Measurements from ENCODE around the gene ABCC8. TPM values are rescaled to one million over a fixed set of nuclear protein-coding genes. Genes with fewer than 3 reads are reported as not detected.

The ABCC8 gene
- total and polyA plus RNA-seq, 9 of the 15 experiments (the other 6 are each of a cell fraction or from before 2014, with no cell fraction given), result not detected

GRCh38 chr11:17353821-17354600 lies 122.6 kb downstream of the ABCC8 start (continued):
- TF ChIP-seq STAT6 (CRISPR knock-in tag; IDR thresholded peaks at IDR 0.05) (no peak), ZNF224 (CRISPR knock-in tag; IDR thresholded peaks at IDR 0.05) (no peak), MBD1 (CRISPR knock-in tag; IDR thresholded peaks at IDR 0.05) (no peak), SMARCA5 (IDR thresholded peaks at IDR 0.05) (no peak), ZFP1 (CRISPR knock-in tag; IDR thresholded peaks at IDR 0.05) (no peak), HDAC8 (tag; IDR thresholded peaks at IDR 0.05) (no peak), POLR2H (tag; IDR thresholded peaks at IDR 0.05; ENCODE audit: low read depth) (no peak), RBM39 (optimal IDR thresholded peaks at IDR 0.05; ENCODE audit: low read depth, low read length) (no peak), PHF21A (IDR thresholded peaks at IDR 0.05; ENCODE audit: borderline replicate concordance, low read depth) (no peak), DACH1 (IDR thresholded peaks at IDR 0.05; ENCODE audit: partially characterized antibody) (no peak), NFE2 (IDR thresholded peaks at IDR 0.05; ENCODE audit: low read depth) (no peak), ZNF592 (IDR thresholded peaks at IDR 0.05) (peak; percentile 12; the same call in 1 of the 2 replicates), SIRT6 (IDR thresholded peaks at IDR 0.05; ENCODE audit: low read depth, low read length) (no peak), ZNF695 (CRISPR knock-in tag; IDR thresholded peaks at IDR 0.05) (no peak), RUNX1 (IDR thresholded peaks at IDR 0.05; ENCODE audit: low read depth) (no peak), NR0B1 (IDR thresholded peaks at IDR 0.05; ENCODE audit: partially characterized antibody) (no peak), FOXJ3 (CRISPR knock-in tag; IDR thresholded peaks at IDR 0.05) (no peak), SETDB1 (IDR thresholded peaks at IDR 0.05; ENCODE audit: low read length) (no peak)
